Effector CD8-positive, alpha-beta T cell (primary cell): Measurements from ENCODE around the gene KRTAP10-6.
"Not testable (repeated sequence)": the region's sequence is repeated elsewhere in the genome, so short reads cannot be mapped to it uniquely, and the experiment has no call there.

Experiments
- DNase-seq: peaks from one replicate; lab custom pipeline; 2025; lab: John Stamatoyannopoulos, UW

The KRTAP10-6 gene

GRCh38 chr21:44617071-44617501 lies 24.8 kb upstream of the KRTAP10-6 start:
- no peak for DNase-seq

- no peak for DNase-seq
Measured at GRCh38 chr21:44616591-44616926, 24.3 kb upstream of the KRTAP10-6 start.

GRCh38 chr21:44615911-44616590 lies 23.7 kb upstream of the KRTAP10-6 start:
- no peak for DNase-seq

- no peak for DNase-seq
Measured at GRCh38 chr21:44615466-44615865, 23.2 kb upstream of the KRTAP10-6 start.

- no peak for DNase-seq
Measured at GRCh38 chr21:44614961-44615391, 22.7 kb upstream of the KRTAP10-6 start.

GRCh38 chr21:44614161-44614631 lies 21.9 kb upstream of the KRTAP10-6 start:
- DNase-seq: no peak

- no peak for DNase-seq
Measured at GRCh38 chr21:44613386-44614155, 21.3 kb upstream of the KRTAP10-6 start.

GRCh38 chr21:44612669-44613229 lies 20.4 kb upstream of the KRTAP10-6 start:
- no peak for DNase-seq

- DNase-seq: no peak
Measured at GRCh38 chr21:44612029-44612486, 19.8 kb upstream of the KRTAP10-6 start, which contains the start of gene KRTAP10-8. TSS of gene KRTAP10-8 (plus strand) at chr21:44612079. CDS start at chr21:44612101, 22 bp downstream.

GRCh38 chr21:44611551-44611950 lies 19.2 kb upstream of the KRTAP10-6 start:
- DNase-seq: no peak

GRCh38 chr21:44610157-44610843 lies 18.0 kb upstream of the KRTAP10-6 start:
- not testable (repeated sequence) for DNase-seq

GRCh38 chr21:44609193-44609592 lies 16.9 kb upstream of the KRTAP10-6 start:
- no peak for DNase-seq

- DNase-seq: no peak
Measured at GRCh38 chr21:44606495-44606894, 14.2 kb upstream of the KRTAP10-6 start.

GRCh38 chr21:44603911-44604310 lies 11.6 kb upstream of the KRTAP10-6 start:
- DNase-seq: no peak

GRCh38 chr21:44603109-44603875 lies 11.0 kb upstream of the KRTAP10-6 start:
- no peak for DNase-seq

GRCh38 chr21:44602463-44602850 lies 10.2 kb upstream of the KRTAP10-6 start:
- no peak for DNase-seq

- DNase-seq: no peak
Measured at GRCh38 chr21:44601596-44602462, 9.5 kb upstream of the KRTAP10-6 start.

GRCh38 chr21:44601091-44601490 lies 8.8 kb upstream of the KRTAP10-6 start:
- not testable (repeated sequence) for DNase-seq

- DNase-seq: not testable (repeated sequence)
Measured at GRCh38 chr21:44600118-44600978, 8.0 kb upstream of the KRTAP10-6 start, which contains the start of gene KRTAP10-7. TSS of gene KRTAP10-7 (plus strand) at chr21:44600597. CDS start at chr21:44600622, 25 bp downstream.
